ENCODE results near the gene ADPGK.

GRCh38 chr15:72797338-72797689 is 13.8 kb upstream of the ADPGK start:
- TF ChIP-seq CTCF (IDR thresholded peaks at IDR 0.05) = no peak
- TF ChIP-seq POLR2A (IDR thresholded peaks at IDR 0.05) = no peak
